ENCODE results near the gene AOX1. TPM values are rescaled to one million over a fixed set of nuclear protein-coding genes. Genes with fewer than 3 reads are reported as not detected.
"Not testable (repeated sequence)": the region's sequence is repeated elsewhere in the genome, so short reads cannot be mapped to it uniquely, and the experiment has no call there.

Gene AOX1
- total and polyA plus RNA-seq, 10 of the 15 experiments (the other 5 are each of a cell fraction or from before 2014, with no cell fraction given): 0.03 to 0.56 (median 0.19) TPM; not detected in 6

DNA sequence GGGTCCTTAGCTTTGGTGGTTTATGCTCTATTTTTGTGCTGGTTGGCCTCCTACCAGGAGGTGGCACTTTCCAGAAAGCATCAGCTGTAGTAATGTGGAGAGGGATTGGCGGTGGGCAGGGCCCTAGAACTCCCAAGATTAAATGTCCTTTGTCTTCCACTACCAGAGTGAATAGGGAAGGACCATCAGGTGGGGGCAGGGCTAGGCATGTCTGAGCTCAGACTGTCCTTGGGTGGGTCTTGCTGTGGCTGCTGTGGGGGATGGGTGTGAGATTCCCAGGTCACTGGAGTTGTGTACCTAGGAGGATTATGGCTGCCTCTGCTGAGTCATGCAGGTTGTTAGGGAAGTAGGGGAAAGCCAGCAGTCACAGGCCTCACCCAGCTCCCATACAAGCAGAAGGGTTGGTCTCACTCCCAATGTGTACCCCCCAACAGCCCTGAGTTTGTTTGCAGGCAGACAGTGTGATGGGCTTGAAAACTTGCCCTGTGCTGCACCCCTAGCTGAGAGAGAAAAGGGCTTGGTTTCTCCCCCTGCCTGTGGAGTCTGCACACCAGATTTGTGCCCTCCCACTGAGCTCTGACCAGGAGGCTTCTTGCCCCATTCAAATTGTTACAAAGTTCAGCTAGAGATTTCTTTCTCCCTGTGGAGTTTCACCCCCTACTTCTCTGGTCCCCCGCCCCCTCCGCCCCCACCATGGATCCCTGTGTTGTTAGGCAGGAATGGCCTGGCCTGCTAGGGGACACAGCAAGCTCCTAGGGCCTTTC, 62.9 kb downstream of the AOX1 start:
- ATAC-seq; RAD21 ChIA-PET (ENCODE audit: unreplicated experiment); H3K9me3 ChIP-seq (replicated peaks; ENCODE audit: control insufficient read depth, insufficient read depth, low read length); H3K79me2 ChIP-seq (ENCODE audit: control insufficient read depth, insufficient read depth, low read length); H2AFZ ChIP-seq (ENCODE audit: control insufficient read depth, low read depth, low read length); H3K27ac ChIP-seq (ENCODE audit: control insufficient read depth, insufficient read depth); H4K20me1 ChIP-seq (ENCODE audit: control insufficient read depth, insufficient read depth); SMC1A ChIA-PET (ENCODE audit: uncharacterized antibody, unreplicated experiment); DNase-seq (ENCODE audit: low read depth, low spot score); POLR2A ChIA-PET; in situ Hi-C loops (cut with MboI); H3K9ac ChIP-seq (ENCODE audit: control insufficient read depth, insufficient read depth, low read length); H3K27me3 ChIP-seq (replicated peaks in 1 of 2; ENCODE audit: control insufficient read depth in 2 of 2, insufficient read depth in 2 of 2, low read length in 1 of 2); BruUV-seq (replicated peaks); H3K4me3 ChIP-seq; H3K36me3 ChIP-seq (ENCODE audit: control insufficient read depth in 2 of 2, insufficient read depth in 2 of 2, low read length in 1 of 2); H3K4me2 ChIP-seq (ENCODE audit: control insufficient read depth, insufficient read depth); H3K4me1 ChIP-seq (ENCODE audit: control insufficient read depth, insufficient read depth, low read length); FAIRE-seq; intact Hi-C loops (cut with micrococcal nuclease; ENCODE audit: unreplicated experiment): not testable (repeated sequence)
- CTCF ChIA-PET: interaction anchor here (0.7 kb wide), 1 partner anchor 40 kb away, joined by 4 read pairs; no protein-coding TSS in a partner anchor
- WGBS (ENCODE audit: insufficient coverage, insufficient replicate concordance, low lambda C conversion rate, missing lambda C conversion rate): 30% methylated on average over 3 of the region's 3 CpGs

GRCh38 chr2:200649724-200650123, 63.9 kb downstream of the AOX1 start:
- no peak overlapping the region for H2AFZ ChIP-seq (ENCODE audit: control insufficient read depth, low read depth, low read length)
- no peaks in the 10 kb centered on the region for H3K4me1 ChIP-seq (ENCODE audit: control insufficient read depth, insufficient read depth, low read length)
- WGBS (ENCODE audit: insufficient coverage, insufficient replicate concordance, low lambda C conversion rate, missing lambda C conversion rate): 41% methylated on average over 3 of the region's 3 CpGs
- no peaks in the 10 kb centered on the region for H3K36me3 ChIP-seq (ENCODE audit: control insufficient read depth in 2 of 2, insufficient read depth in 2 of 2, low read length in 1 of 2)
- SMC1A ChIA-PET (ENCODE audit: uncharacterized antibody, unreplicated experiment): interaction anchor here (0.9 kb wide), 1 partner anchor 47 kb away, joined by 3 read pairs; no protein-coding TSS in a partner anchor
- no peak overlapping the region for H3K4me3 ChIP-seq
- CTCF ChIA-PET: no interaction called here
- ATAC-seq (no peak), DNase-seq (ENCODE audit: low read depth, low spot score) (no peak), FAIRE-seq (no peak)
- intact Hi-C loops (cut with micrococcal nuclease; ENCODE audit: unreplicated experiment) (no loop called here), in situ Hi-C loops (cut with MboI) (no loop called here)
- peaks cover 0 to 3% of the 10 kb centered on the region in 2 experiments; a peak in 2 of 4 replicates for H3K27me3 ChIP-seq (replicated peaks in 1 of 2; ENCODE audit: control insufficient read depth in 2 of 2, insufficient read depth in 2 of 2, low read length in 1 of 2)
- BruUV-seq (replicated peaks): no TSS peak
- POLR2A ChIA-PET: no interaction called here
- RAD21 ChIA-PET (ENCODE audit: unreplicated experiment): interaction anchor here (0.6 kb wide), 1 partner anchor 33 kb away, joined by 3 read pairs; no protein-coding TSS in a partner anchor
- H3K4me2 ChIP-seq (ENCODE audit: control insufficient read depth, insufficient read depth): no peak overlapping the region
- no peaks in the 10 kb centered on the region for H4K20me1 ChIP-seq (ENCODE audit: control insufficient read depth, insufficient read depth)
- H3K79me2 ChIP-seq (ENCODE audit: control insufficient read depth, insufficient read depth, low read length): no peaks in the 10 kb centered on the region
- H3K27ac ChIP-seq (ENCODE audit: control insufficient read depth, insufficient read depth): no peak overlapping the region
- no peaks in the 10 kb centered on the region for H3K9me3 ChIP-seq (replicated peaks; ENCODE audit: control insufficient read depth, insufficient read depth, low read length)
- no peak overlapping the region for H3K9ac ChIP-seq (ENCODE audit: control insufficient read depth, insufficient read depth, low read length)
- TF ChIP-seq NRF1 (conservative IDR thresholded peaks at IDR 0.05; ENCODE audit: low read depth, low read length) (no peak), SRF (IDR thresholded peaks at IDR 0.05; ENCODE audit: low read depth in 2 of 2, low read length in 2 of 2) (no peak), RBBP5 (conservative IDR thresholded peaks at IDR 0.05) (no peak), PBX3 (IDR thresholded peaks at IDR 0.05; ENCODE audit: insufficient replicate concordance, low read depth, low read length) (no peak), NR2C2 (IDR thresholded peaks at IDR 0.05; ENCODE audit: borderline replicate concordance, control insufficient read depth, insufficient read length, low read depth) (no peak), IRF4 (IDR thresholded peaks at IDR 0.05; ENCODE audit: low read depth, low read length) (no peak), MLLT1 (IDR thresholded peaks at IDR 0.05) (no peak), RUNX3 (IDR thresholded peaks at IDR 0.05; ENCODE audit: low read length) (no peak), HCFC1 (IDR thresholded peaks at IDR 0.05; ENCODE audit: low read length) (no peak), SUZ12 (IDR thresholded peaks at IDR 0.05; ENCODE audit: unreplicated experiment) (no peak), HDAC2 (IDR thresholded peaks at IDR 0.05) (no peak), ASH2L (IDR thresholded peaks at IDR 0.05; ENCODE audit: borderline replicate concordance, low read depth) (no peak), CREB1 (IDR thresholded peaks at IDR 0.05; ENCODE audit: low read depth) (no peak)
- TF ChIP-seq, protein P1, sequence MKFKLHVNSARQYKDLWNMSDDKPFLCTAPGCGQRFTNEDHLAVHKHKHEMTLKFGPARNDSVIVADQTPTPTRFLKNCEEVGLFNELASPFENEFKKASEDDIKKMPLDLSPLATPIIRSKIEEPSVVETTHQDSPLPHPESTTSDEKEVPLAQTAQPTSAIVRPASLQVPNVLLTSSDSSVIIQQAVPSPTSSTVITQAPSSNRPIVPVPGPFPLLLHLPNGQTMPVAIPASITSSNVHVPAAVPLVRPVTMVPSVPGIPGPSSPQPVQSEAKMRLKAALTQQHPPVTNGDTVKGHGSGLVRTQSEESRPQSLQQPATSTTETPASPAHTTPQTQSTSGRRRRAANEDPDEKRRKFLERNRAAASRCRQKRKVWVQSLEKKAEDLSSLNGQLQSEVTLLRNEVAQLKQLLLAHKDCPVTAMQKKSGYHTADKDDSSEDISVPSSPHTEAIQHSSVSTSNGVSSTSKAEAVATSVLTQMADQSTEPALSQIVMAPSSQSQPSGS (IDR thresholded peaks at IDR 0.05; ENCODE audit: low read length): no peak

Measured in GM12878 (cell line).